MM.1S (cell line): ENCODE measurements around the gene PCDHGA8.

Experiments used
- CTCF ChIP-seq: fragments of 300-600 bp; sonication (generic); IDR thresholded peaks from 2 replicates; pipeline ENCODE4 v1.5.1; 2016; ENCODE audit warnings: antibody characterized with exemption, low read length, mixed read lengths
- EZH2 ChIP-seq: fragments of 300-600 bp; sonication (generic); optimal IDR thresholded peaks from 2 replicates; pipeline ENCODE3; 2017; ENCODE audit warnings: low read depth, mild to moderate bottlenecking, antibody characterized with exemption, low read length, mixed read lengths
- EZH2phosphoT487 ChIP-seq: fragments of 300-600 bp; sonication (generic); IDR thresholded peaks from 2 replicates; pipeline ENCODE4 v1.6.1; 2018; ENCODE audit warnings: antibody characterized with exemption, low read length

- TF ChIP-seq CTCF (no peak), EZH2 (no peak), EZH2phosphoT487 (no peak)
These were observed 26.8 kb downstream of the PCDHGA8 start for GRCh38 chr5:141419074-141419880.
